Calu3 (cell line): Measurements from ENCODE around the gene RAB24. TPM values are rescaled to one million over a fixed set of nuclear protein-coding genes. Genes with fewer than 3 reads are reported as not detected.
"Not testable (repeated sequence)": the region's sequence is repeated elsewhere in the genome, so short reads cannot be mapped to it uniquely, and the experiment has no call there.

Experiments used
- BruUV-seq: library from RNA; stranded (reverse); fragments of 400-500 nt; replicated peaks from 2 replicates; lab custom pipeline; 2021; lab: Mats Ljungman, UMichigan
- CTCF ChIA-PET: fragments of 300-600 bp; sonication (Branson Sonifier 250); formaldehyde crosslinking; loops from one replicate; lab custom pipeline; 2022; ENCODE audit warnings: antibody characterized with exemption; lab: Charles Lee
- DNase-seq: peaks from one replicate; pipeline ENCODE4 v3.0.0; 2022
- H3K27ac Mint-ChIP-seq: one replicate; pipeline ENCODE4 v1.8.0; 2022; ENCODE audit warnings: mixed read lengths; ENCODE audit not compliant: unreplicated experiment
- H3K27me3 Mint-ChIP-seq: one replicate; pipeline ENCODE4 v1.8.0; 2022; ENCODE audit warnings: mixed read lengths; ENCODE audit not compliant: unreplicated experiment
- H3K36me3 Mint-ChIP-seq: one replicate; pipeline ENCODE4 v1.8.0; 2022; ENCODE audit warnings: mild to moderate bottlenecking, moderate library complexity, mixed read lengths; ENCODE audit not compliant: insufficient read depth, unreplicated experiment
- H3K4me1 Mint-ChIP-seq: one replicate; pipeline ENCODE4 v1.8.0; 2022; ENCODE audit warnings: mild to moderate bottlenecking, low read depth, mixed read lengths; ENCODE audit not compliant: unreplicated experiment
- H3K4me3 Mint-ChIP-seq: one replicate; pipeline ENCODE4 v1.8.0; 2022; ENCODE audit warnings: mild to moderate bottlenecking, low read depth, moderate library complexity, mixed read lengths; ENCODE audit not compliant: unreplicated experiment
- H3K9me3 Mint-ChIP-seq: one replicate; pipeline ENCODE4 v1.8.0; 2022; ENCODE audit warnings: low read depth, mixed read lengths; ENCODE audit not compliant: unreplicated experiment
- CTCF ChIP-seq: fragments of 200-600 bp; IDR thresholded peaks from one replicate; pipeline ENCODE4 v1.8.0; 2022; ENCODE audit warnings: antibody characterized with exemption; ENCODE audit not compliant: unreplicated experiment
- intact Hi-C: fragments of 100-400 bp; cut with micrococcal nuclease; formaldehyde crosslinking; loops from one replicate; pipeline ENCODE4 v1.10.0; 2022; ENCODE audit not compliant: unreplicated experiment
- total RNA-seq: library from RNA; stranded (reverse); gene quantifications from 2 replicates; pipeline ENCODE4 v1.2.3, GENCODE V29; 2022

RAB24 gene
- total RNA-seq, 1 experiment from 2014 or later, result 34.0 TPM

DNA sequence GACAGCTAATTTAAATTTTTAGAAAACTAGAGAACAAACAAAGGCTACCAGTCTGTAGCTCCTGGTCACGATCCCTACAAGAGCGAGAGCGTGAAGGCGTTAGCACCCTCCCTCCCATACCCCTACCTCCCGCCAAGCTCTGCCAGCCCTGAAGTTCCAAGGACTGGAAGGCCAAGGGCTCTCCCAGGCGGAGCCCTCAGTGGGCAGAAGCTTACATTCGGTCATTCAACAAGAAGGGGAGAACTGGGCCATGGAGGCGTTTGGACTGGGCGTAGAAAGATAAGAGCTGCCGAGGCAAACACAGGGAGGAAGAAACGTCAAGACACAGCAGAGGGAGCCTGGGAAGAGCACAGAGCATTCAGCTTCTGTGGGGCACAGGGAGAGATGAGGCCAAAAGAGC lies 5.2 kb upstream of the RAB24 start:
- intact Hi-C loops, result no loop called here
- Mint-ChIP-seq H3K9me3 (no peaks in the 10 kb centered on the region), H3K36me3 (peaks cover 86% of the 10 kb centered on the region), H3K27ac (no peak overlapping the region), H3K4me3 (no peak overlapping the region), H3K27me3 (no peaks in the 10 kb centered on the region), H3K4me1 (peaks cover 55% of the 10 kb centered on the region)
- CTCF ChIA-PET, result interaction anchor here (1.9 to 2.5 kb wide), 3 partner anchors 53 to 146 kb away, joined by 4 to 19 read pairs (median 6); no protein-coding TSS in a partner anchor
- BruUV-seq, result no TSS peak
- no peak for TF ChIP-seq CTCF
- DNase-seq, result no peak

DNA sequence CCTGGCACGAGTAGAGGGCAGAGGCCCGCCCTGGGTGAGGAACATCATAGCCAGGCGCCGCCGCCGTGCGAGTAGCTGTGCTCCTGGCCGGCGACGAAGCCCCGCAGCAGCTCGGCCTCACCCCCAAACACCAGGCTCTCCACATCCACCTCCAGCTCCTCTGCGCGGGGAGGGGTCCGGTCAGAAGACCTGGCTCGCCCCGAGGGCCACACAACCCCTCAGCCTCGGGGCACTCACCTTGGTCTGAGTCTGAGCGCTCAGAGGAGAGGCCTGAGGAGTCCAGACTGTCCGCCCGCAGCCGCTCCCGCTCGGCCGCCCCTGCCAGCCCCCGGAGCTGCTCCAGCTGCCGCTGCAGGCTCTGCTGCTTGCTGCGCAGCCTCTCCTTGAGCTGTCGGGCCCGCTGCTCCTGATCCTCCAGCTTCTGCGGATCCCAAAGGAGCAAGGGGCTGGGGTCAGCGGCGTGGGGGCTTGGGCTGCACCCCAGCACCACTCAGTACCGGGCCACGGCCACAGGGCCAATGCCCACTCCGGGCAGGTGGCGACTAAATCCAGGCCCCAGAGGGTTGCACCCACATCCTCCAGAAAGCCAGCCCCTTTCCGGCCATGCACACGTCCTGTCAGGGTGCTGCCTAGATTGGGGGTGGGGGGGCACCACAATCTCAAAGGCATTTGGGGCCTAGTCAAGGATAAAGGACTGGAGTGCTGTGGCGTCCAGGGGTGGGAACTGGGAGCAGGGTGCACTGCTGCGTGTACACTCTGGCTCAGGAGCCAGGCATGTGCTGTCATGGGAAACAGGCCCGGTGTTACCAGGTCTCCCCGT lies 4.2 kb upstream of the RAB24 start:
- CTCF ChIA-PET, result interaction anchor here (1.0 kb wide), 1 partner anchor 11 kb away, joined by 4 read pairs; no protein-coding TSS in a partner anchor
- intact Hi-C loops, result no loop called here
- no peaks in the 10 kb centered on the region for H3K9me3 Mint-ChIP-seq
- H3K4me1 Mint-ChIP-seq, result peaks cover 50% of the 10 kb centered on the region
- BruUV-seq, result no TSS peak
- H3K27me3 Mint-ChIP-seq, result no peaks in the 10 kb centered on the region
- H3K4me3 Mint-ChIP-seq, result no peak overlapping the region
- H3K36me3 Mint-ChIP-seq, result peaks cover 95% of the 10 kb centered on the region
- H3K27ac Mint-ChIP-seq, result no peak overlapping the region
- no peak for TF ChIP-seq CTCF
- DNase-seq, result no peak

DNA sequence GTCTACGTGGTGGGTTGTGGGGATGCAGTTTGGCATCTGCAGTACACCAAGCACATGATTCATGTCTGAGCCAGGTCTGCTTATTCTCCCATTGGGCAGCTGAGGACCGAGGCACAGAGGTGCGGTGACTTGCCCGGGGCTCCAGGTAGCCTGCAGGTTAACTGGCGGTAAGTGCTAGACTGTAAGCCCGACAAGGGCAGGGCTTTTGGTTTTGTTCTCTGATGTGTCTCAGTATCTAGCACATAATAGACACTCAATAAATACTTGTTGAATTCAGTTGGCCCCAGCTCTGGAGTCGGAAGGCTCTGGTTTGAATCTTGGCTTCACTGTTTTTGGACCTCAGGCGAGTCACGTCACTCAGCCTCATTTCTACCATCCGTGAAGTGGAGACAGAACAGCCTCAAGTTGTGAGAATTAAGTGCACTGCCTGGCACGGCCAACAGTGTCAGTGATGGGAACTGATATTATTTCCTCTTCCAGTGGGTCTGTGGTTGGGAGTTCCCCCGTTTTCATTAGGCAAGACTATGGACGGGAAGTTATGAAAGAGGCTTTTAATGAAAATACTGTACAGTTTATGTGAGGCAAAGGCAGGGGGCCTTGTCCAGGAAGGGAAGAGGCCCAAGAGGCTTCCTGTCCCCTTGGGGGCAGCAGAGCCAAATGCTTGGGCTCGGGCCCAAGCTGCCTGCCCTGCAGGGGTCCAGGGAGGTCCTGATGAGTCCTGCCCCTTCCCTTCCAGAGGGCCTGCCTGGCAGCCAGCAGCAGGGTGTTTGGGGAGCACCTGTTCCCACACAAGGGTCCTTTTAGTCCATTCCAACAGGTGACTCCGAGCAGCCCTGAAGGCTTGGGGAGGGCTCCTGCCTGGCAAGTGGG lies 3.4 kb upstream of the RAB24 start:
- no TSS peak for BruUV-seq
- Mint-ChIP-seq H3K27me3 (no peaks in the 10 kb centered on the region), H3K27ac (peak overlapping the region; percentile 39), H3K9me3 (no peaks in the 10 kb centered on the region), H3K4me1 (peaks cover 55% of the 10 kb centered on the region), H3K36me3 (peaks cover 95% of the 10 kb centered on the region), H3K4me3 (no peak overlapping the region)
- DNase-seq, result no peak
- TF ChIP-seq CTCF, result no peak
- intact Hi-C loops, result no loop called here
- CTCF ChIA-PET, result interaction anchor here (0.6 to 1.0 kb wide), 2 partner anchors 10 to 883 kb away, joined by 3 to 4 read pairs; no protein-coding TSS in a partner anchor

DNA sequence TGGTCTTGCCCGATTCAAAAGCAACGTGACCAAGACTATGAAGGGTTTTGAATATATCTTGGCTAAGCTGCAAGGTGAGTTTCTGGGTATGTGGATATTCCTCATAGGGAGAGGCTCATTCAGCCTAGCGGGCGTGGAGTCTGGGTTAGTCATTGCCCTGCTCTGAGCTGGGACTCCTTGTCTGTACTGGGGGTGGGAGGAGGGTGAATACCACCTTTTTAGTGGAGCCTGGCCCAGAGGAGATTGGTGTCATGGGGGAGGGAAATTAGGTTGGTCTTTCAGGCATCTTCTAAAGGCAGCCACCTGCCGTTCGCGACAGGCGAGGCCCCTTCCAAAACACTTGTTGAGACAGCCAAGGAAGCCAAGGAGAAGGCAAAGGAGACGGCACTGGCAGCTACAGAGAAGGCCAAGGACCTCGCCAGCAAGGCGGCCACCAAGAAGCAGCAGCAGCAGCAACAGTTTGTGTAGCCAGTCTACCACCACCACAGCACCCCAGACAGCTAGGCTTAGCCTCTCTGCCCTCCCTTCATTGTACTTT lies 2.7 kb upstream of the RAB24 start:
- BruUV-seq, DNase-seq, H3K27me3 Mint-ChIP-seq, intact Hi-C loops, H3K9me3 Mint-ChIP-seq: not testable (repeated sequence)
- H3K4me3 Mint-ChIP-seq, result peak overlapping the region; percentile 94
- CTCF ChIA-PET, result interaction anchor here (0.6 kb wide), 1 partner anchor 882 kb away, joined by 3 read pairs; no protein-coding TSS in a partner anchor
- peaks cover 62% of the 10 kb centered on the region for H3K4me1 Mint-ChIP-seq
- peaks cover 95% of the 10 kb centered on the region for H3K36me3 Mint-ChIP-seq
- peak overlapping the region; percentile 89 for H3K27ac Mint-ChIP-seq
